ENCODE measurements around the gene C18orf32.
"Not testable (repeated sequence)": the region's sequence is repeated elsewhere in the genome, so short reads cannot be mapped to it uniquely, and the experiment has no call there.

The C18orf32 gene

DNA sequence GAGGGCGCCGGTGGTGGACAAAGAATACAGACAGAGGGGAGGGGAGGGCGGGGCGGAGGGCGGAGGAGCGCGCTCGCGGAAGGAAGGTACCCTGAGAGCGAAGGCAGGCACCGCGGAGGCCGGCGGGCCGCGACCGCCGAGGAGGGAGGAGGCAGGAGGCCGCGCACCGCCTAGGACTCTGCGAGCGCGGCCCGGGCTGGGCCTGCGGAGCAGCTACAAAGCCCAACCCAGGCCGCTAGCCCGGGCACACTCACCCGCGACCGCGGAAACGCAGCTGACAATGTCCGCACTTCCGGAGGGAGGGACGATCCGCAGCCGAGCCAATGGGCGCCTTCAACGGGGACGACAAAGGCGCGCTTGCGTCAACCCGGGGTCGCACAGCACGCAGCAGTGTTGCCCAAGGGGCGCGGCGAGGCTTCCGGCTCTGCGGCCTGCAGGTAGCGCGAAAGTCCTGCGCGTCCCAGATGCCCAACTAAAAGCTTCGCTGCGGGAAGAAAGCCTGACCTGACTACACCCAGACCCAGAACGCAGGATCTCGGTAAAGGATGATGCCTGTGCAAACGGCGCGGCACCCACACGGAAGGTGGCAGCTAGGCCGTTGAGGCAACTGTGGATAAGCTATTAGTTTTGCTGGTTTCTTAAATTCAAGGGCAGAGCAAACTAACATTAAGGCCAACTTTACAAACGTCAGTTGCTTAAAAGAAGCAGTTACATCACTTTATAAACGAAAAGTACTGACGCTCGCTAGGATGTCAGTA lies at the start of gene C18orf32:
TSS of gene C18orf32 (minus strand) at position 282 of the 758 bp plus-strand sequence. CDS start 3,486 bp downstream, outside the sequence.
- DNase-seq: peak; percentile 93

DNA sequence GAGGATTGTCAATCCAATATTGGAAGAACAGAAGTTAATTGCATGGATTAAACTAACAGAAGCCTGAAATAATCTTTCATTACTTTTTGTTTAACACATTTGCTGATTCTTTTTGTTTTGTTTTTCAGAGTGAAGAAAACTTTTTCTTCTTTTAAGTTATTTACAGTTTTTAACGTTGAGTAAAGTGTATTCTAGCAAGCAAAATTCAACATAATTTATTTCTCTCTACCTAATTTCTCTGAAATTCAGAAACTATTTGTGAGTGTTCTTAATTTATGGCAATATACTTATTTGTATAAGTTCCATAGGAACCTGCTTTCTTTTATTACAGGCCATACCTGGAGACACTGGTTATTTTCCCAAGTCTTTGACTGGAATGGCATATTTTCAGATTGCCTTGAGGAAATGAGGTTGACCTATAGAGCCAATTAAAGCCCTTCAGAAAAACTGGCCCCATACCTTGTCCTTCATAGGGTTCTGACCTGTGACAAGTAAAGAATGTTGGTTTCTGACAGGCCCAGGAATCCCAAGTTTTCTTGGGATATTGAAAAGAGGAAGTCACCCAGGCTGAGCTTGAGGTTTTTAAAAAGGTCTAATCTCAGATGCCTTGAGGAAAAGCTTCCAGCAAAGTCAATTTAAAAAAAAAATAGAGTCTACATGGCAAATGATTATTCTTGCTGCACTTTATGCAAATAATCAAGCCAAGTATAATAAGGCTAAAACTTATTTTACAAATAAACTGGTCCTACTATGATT lies 48.0 kb upstream of the C18orf32 start:
- DNase-seq: no peak

DNA sequence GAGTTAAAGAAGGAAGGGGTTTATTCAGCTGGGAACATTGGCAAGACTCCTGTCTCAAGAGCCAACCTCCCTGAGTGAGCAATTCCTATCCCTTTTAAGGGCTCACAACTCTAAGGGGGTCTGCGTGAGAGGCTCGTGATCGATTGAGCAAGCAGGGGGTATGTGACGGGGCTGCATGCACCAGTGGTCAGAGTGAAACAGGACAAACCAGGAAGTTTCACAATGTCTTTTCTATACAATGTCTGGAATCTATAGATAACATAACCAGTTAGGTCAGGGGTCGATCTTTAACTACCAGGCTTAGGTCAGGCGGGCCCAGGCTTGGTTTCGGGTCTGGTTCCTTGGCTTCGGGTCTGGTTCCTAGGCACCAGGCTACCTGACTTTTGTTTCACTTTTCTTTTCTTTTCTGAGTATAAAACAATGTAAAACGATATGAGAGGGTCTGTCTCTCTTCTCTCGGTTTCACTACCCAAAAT lies 44.7 kb upstream of the C18orf32 start:
- DNase-seq: peak; percentile 53

DNA sequence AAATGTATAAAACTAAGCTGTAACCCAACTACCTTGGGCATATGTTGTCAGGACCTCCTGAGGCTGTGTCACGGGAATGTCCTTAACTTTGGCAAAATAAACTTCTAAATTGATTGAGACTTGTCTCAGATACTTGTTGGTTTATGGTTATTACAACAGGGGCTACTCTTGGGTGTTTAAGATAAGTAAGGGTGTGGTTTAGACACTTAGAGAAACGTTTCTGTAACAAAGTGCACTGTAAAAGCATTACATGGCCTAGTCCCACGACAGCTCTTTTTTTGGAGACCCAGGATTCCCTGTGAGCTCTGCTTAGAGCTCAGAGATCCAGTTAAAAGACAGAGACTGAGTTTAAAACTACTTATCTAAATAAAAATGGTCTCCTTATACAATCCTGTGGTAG lies 42.6 kb upstream of the C18orf32 start:
- DNase-seq: no peak

DNA sequence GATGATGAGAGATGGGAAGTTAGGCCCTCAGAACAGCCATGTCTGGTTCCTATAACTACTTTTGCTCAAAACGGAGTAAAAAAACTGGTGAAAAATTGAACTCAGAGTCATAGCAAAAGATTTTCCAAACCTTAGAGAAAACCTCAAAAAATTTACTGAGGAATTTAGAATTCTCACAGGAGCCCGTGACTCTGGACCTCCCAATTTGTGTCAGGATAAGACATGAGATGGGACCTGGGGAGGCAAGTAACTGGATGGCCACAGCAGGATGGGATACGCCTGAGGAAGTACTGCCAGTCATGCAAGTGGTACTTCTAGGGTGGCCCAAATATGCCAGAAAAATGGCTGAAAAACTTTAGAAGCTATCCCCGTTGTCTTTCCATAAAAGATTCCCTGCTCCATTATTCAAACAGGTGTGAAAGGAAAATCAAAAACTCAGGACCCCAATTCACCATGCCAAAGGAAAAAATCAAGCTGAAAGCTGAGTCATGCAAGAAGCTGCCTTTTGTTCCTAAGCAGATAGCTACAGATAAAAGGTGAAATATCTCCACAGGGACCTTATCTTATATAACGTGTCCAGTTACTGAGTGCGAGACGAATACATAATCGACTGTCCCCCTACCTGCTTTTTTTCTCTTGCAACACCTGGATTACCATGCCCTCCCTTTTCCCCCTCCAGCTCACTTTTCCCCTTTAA lies 40.7 kb upstream of the C18orf32 start:
- DNase-seq: no peak

DNA sequence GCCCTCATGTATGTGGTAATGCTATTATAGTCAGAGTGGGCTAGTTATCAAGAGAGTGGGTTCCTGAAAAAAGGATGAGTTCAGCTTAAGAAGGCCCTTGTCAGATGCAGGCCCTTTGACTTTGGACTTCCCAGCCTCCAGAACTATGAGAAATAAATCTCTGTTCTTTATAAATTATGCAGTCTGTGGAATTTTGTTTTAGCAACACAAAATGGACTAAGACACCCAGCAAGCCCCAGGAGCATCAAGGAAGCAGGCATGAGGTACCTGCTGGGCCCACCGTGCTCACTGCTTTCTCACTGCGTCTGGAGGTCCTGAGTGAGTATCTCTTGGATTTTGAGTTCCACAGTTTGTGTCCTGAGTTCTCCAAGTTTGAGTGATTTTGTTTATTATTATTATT lies 38.9 kb upstream of the C18orf32 start:
- DNase-seq: no peak

DNA sequence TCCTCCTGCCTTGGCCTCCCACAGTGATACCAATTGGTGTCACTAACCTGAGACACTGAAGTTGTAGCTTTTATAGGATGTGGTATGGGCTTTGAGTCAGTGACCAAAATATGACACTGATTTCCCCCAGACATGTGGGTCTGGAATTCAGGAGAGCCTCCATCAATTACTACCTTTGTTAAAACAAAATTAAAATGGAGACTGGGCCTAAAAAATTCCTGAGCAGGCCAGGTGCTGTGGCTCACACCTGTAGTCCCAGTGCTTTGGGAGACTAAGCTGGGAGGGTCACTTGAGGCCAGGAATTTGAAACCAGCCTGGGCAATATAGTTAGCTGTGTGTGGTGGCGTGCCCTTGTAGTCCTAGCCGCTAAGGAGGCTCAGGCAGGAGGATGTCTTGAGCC lies 37.9 kb upstream of the C18orf32 start:
- no peak for DNase-seq

DNA sequence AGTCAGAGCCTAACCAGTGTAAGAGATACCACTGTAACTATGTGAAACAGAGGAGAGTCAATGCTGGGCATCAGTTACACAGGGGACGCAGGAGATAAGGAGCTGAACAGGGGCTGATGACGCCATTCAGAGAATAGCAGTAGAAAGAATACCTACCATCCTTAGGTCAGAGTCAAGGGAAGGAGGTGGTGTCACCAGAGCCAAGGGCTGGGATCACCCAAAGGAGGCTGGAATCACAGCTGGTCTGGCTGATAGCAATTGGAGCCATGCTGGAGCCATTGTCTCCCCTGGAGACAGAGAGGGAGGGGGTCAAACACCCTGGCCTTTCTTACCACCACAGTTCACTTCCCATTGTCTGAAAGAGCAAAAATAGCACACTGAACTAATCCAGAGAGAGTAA lies 37.3 kb upstream of the C18orf32 start:
- DNase-seq: no peak

DNA sequence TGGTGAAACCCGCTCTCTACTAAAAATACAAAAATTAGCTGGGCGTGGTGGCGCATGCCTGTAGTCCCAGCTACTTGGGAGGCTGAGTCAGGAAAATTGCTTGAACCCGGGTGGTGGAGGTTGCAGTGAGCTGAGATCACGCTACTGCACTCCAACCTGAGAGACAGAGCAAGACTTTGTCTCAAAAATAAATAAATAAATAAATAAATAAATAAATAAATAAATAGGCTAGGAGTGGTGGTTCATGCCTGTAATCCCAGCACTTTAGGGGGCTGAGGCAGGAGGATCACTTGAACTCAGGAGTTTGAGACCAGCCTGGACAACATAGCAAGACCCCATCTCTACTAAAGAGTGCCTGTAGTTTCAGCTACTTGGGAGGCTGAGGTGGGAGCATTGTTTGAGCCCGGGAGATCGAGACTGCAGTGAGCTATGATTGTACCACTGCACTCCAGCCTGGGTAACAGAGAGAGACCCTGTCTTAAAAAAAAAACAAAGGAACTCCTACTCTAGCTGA lies 36.6 kb upstream of the C18orf32 start:
- DNase-seq: not testable (repeated sequence)

DNA sequence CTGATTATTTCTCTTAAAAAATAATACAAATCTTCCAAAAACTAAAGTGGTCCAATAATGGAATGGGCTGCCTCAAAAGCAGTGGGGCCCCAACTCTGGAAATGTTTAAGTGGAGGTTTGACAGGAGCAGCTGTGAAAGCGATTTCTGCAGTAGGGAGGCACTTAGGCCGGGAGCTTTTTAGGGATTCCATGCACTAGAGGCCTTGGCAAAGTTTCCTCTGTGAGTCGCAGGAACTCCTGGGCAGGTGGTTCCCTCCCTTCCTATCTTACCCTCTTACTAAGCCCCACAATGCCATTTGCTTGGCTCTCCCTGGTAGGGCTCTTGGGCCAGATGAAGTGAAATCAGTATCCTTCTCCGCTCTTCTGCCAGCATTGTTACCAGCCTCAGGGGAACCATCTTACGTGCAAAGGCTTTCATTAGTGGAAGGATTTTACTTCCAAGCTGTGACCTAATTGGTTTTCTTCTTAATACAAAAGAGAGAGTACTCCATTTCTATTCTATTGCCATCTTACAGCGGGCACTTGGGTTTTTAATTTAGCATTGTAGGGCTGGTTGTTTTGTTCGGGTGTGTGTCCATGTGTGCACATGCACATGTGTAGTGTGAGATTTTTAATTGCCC lies 34.3 kb upstream of the C18orf32 start:
- DNase-seq: no peak

DNA sequence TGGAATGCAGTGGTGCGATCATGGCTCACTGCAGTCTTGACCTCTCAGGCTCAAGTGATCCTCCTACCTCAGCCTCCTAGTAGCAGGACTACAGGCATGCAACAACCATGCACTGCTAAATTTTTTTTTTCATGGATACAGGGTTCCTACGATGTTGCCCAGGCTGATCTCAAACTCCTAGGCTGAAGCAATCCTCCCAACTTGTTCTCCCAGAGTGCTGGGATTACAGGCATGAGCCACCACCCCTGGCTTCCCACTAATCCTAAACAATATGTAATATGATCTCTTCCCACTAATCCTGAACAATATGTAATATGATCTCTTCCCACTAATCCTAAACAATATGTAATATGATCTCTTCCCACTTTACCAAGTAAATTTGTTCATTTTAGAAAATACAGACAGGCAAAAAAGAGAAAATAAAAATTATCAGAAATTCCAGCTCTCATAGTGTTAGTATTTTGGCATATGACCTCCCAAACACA lies 33.7 kb upstream of the C18orf32 start:
- no peak for DNase-seq

DNA sequence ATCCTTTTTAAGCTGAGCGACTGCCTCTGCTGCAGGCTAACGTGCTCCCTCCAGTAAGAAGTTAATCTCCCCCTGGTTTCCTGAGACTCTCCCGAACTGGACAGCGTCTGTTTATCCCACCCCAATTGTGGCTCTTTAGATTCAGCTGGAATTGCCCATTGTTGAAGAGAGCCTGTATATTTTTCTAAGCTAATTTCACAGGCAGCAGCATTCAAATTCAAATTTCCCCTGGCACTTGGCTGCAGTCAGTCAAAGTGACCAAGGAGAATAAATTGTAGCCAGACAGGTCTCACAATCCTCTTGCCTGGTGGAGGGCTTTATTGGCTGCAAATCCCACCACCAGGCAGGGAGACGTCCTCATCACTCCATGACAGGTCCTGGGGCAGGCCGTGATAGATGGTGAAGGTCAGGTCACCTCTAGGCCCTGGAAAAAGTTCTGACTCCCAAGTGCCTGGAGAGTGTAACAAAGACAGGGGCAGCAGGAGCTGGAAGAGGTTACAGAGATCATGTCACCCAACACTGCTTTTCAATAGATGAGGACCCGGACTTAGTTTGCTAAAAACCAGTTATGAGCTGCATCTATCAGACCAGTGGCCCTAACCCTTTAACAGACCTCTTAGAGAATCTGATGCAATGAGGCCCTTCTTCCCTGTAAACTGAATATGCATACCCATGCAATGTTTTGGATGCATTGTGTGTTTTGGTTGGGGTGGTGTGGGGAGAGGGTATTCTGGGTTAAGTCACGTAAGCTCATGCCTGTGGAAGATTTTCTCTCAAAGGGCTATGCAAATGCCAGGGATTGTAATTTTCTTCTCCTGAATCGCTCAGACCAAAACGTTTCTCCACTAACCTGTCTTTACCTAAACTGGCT lies 32.3 kb upstream of the C18orf32 start:
- no peak for DNase-seq

DNA sequence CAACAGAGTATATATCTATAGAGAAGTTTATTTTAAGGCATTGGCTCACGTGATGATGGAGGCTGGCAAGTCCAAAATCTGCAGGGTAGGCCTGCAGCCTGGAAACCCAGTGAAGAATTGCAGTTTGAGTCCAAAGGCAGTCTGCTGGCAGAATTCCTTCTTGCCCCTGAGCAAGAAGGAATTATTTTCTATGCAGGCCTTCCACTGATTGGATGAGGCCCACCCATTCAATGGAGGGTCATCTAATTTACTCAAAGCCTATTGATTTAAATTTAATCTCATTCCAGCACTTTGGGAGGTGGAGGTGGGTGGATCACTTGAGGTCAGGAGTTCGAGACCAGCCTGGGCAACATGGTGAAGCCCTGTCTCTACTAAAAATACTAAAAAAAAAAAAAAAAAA lies 30.4 kb upstream of the C18orf32 start:
- DNase-seq: no peak

DNA sequence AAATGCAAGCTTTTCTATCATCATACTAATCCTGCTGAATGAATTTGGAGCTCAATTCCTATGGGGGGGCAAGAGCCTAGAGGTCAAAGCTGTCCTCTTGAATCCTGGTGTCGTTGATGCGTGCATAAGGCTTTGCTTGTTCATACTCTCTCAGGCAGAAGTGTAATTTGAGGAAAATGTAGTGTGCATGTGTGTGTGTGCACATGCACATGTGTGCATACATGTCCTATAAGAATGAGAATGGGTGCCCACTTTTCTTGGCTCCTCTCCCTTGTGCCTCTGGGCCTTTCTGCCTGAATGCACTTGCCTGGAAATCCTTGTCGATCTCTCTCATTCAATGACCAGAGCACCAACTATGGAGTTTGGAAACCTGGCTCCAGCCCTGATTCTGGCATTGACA lies 28.5 kb upstream of the C18orf32 start:
- no peak for DNase-seq

DNA sequence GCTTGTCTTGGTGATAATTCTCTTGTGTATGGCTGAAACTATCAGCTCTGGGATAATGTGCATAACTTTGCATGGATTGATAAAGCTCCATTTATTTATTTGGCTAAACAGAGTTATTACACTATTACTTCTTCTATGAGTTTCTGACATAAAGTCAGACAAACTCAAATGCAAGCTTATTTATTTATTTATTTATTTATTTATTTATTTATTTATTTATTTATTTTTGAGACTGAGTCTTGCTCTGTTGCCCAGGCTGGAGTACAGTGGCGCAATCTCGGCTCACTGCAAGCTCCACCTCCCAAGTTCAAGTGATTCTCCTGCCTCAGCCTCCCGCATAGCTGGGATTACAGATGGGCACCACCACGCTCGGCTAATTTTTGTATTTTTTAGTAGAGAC lies 28.0 kb upstream of the C18orf32 start:
- not testable (repeated sequence) for DNase-seq

DNA sequence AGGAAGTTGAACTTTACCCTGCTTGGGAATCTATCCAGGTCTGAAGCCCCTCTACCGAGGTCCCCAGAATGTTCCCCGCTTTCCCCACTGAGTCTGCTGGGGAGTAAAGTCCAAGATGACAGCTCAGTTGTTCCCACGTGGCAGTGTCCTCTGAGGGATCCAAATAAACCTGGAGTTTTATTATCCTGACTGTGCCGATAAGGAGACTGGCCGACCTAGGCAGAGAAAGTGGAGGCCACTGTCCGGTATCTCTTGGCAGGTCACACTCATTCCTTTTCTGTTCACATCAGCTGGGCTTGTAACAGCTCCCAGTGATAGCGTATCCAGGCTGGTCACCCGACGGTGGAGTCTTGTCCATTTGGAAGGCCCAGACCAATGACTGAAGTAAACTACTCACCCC lies 27.5 kb upstream of the C18orf32 start:
- no peak for DNase-seq

DNA sequence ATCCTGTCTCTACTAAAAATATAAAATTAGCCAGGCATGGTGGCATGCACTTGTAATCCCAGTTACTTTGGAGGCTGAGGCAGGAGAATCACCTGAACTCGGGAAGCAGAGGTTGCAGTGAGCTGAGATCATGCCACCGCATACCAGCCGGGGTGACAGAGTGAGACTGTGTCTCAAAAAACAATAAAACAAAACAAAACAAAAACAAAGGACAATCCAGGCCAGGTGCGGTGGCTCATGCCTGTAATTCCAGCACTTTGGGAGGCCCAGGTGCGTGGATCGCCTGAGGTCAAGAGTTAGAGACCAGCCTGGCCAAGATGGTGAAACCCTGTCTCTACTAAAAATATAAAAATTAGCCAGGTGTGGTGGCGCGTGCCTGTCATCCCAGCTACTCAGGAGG lies 25.8 kb upstream of the C18orf32 start:
- not testable (repeated sequence) for DNase-seq

DNA sequence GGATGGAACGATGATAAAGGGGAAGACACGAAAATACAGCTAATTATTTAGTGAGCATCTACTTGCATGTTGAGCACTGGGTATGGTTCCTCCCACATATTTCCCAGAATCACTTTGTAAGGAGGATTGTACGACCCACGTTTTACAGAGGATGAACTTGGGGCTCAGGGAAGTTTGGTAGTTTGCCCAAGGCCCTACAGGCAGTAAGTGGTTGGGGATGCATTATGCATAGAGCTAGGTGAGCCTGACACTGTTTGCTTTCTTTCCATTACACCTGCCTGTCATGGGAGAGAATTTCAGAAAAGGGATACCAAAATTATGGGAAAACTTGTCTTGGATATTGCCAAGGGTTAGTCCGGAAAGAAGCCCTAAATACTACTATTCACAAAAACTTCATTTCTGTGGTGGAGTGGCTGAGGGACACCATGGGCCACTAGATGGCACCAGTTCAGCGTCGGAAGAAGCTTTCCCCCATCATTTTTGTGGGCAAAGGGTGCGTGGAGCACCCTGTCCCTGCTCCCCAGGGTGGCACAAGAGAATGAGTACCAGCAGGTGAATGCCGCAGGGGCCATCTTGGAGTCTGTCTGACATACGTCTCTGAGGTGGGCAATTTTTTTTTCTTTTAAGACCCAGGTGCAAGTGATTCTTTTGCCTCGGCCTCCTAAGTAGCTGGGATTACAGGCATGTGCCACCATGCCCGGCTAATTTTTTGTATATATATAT lies 23.5 kb upstream of the C18orf32 start:
- peak; percentile 31 for DNase-seq

DNA sequence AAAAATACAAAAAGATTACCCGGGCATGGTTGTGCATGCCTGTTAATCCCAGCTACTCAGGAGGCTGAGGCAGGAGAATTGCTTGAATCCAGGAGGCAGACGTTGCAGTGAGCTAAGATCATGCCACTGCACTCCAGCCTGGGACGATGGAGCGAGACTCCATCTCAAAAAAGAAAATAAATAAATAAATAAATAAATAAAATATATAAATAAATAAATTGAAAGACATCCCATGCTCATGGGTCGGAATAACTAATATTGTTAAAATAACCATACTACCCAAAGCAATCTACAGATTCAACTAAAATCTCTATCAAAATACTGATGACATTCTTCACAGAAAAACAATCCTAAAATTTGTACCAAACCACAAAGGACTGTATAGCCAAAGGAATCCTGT lies 19.4 kb upstream of the C18orf32 start:
- DNase-seq: not testable (repeated sequence)

DNA sequence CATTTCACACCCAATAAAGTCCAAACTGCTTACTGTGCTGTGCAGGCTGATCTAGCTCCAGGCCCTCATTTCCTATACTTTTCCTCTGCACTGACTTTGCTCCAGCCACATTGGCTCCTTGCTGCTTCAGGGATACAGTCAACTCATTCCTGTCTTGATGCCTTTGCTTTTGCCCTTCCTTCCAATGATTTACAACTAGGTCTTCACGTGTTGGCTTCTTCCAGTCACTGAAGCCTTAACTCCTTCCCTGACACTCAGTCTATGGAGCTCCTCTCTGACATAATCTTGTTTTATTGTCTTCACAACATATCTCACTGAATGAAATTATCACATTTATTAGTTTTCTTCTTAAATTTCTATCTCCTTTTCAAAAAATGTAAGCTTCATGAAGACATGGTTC lies 16.9 kb upstream of the C18orf32 start:
- DNase-seq: no peak
